Prostate gland (tissue), 2 donors: ENCODE results near the gene PNISR.

ENCODE experiments used
- CTCF ChIP-seq, 4 experiments: fragments of 200-600 bp in 2 of 4; fragments of 450-650 bp in 2 of 4; sonication (generic) in 2 of 4; IDR thresholded peaks; 1 replicate in 3 of 4; 2 replicates in 1 of 4; pipeline ENCODE4 v1.5.1; 2016 to 2019; ENCODE audit warnings: antibody characterized with exemption in 4 of 4, mild to moderate bottlenecking in 2 of 4, moderate library complexity in 2 of 4
- POLR2A ChIP-seq: fragments of 450-650 bp; IDR thresholded peaks from one replicate; pipeline ENCODE4 v1.6.1; 2016; ENCODE audit warnings: antibody characterized with exemption, mild to moderate bottlenecking

- no peak for TF ChIP-seq CTCF (IDR thresholded peaks at IDR 0.05)
- no peak for TF ChIP-seq POLR2A
Observed at GRCh38 chr6:99366852-99367251, 58.3 kb downstream of the PNISR start.
